ENCODE data around the gene CASP2.

DNA sequence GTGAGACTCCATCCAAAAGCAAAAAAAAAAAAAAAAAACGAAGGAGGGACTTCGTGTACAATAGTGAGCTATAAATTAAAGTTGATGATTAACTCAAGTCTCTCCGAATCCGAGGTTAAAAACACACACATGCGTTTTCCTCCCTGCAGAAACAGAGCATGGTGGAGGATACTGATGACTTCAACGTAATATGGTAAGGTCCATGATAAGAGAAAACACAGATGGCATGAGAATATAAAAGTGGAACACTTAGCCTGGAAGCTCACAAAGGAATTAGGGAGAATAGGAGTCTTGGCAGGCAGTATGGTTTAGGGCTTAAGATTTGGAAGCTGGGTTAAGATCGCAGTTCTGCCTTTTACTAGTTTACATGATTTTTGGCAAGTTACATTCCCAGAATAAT is 45.0 kb upstream of the CASP2 start:
- no peak for TF ChIP-seq GATA3 (IDR thresholded peaks at IDR 0.05; ENCODE audit: low read depth, low read length)
- no peak for TF ChIP-seq GATA2 (IDR thresholded peaks at IDR 0.05; ENCODE audit: low read depth, low read length)
